A172 (cell line): ENCODE data around the gene AMER2. TPM values are rescaled to one million over a fixed set of nuclear protein-coding genes. Genes with fewer than 3 reads are reported as not detected.
"Not testable (repeated sequence)": the region's sequence is repeated elsewhere in the genome, so short reads cannot be mapped to it uniquely, and the experiment has no call there.

Source experiments
- DNase-seq: peaks from one replicate; pipeline ENCODE4 v3.0.0-alpha.2; 2015; ENCODE audit warnings: low spot score
- total RNA-seq: library from RNA; depleted of rRNA; stranded (reverse); fragments of >200 nt; shearing (Covaris generic); gene quantifications from 2 replicates; pipeline ENCODE4 v1.2.3, GENCODE V29; 2014

Gene AMER2
- total RNA-seq, 1 experiment from 2014 or later, result not detected

DNA sequence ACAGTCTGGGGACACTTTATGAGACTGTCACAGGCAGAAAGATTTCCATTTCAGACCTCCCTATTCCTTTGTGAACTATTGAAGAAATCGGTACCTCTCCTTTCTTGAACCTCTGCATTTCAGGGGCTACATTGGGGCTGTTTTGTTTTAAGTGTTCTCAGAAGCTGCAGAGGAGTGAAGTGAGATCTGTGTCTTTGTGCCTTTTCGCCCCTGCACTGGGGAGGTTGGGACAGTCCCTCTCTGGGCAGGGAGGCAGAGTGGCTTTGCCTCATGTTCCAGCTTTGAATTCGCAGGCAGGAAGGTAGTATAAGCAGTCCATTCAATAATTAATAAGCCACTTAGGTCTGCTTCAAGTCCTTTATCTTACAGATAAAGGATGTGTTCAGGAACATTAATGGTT is 9.5 kb upstream of the AMER2 start:
- DNase-seq, result no peak

DNA sequence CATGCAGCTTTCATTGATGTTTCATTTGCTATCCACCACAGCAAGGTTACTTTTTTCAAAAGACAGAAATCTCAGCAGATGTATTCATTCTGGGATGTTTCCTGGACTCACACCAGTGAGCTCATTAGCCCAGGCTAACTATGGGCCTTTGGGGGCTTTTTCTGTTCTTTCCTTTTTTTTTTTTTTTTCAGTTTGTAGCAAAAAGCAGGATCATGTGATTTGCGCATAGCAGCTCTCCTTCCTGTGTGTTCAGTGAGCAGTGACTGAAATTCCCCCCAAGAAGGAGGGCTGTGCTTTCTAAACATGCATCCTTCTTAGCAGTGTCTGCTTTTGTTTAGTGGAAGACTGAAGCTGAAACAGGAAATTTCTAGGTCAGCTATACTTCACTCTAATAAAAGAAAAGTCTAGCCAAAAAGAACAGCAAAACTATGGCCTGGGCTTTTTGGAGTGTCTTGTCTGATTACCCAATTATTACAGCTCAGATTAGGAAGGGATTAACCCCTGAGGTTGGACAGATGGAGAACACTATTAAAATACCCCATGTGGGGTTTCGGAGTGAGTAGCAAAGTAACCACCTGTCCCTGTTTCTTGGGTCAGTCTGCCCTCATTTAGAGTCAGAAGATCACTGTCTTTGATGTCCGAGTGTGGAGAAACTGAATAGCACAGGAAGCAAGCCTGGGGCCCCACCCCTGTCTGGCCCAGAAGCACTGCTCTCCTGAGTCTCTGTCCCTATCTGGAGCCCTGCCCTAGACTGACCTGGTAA is 8.9 kb upstream of the AMER2 start:
- no peak for DNase-seq

DNA sequence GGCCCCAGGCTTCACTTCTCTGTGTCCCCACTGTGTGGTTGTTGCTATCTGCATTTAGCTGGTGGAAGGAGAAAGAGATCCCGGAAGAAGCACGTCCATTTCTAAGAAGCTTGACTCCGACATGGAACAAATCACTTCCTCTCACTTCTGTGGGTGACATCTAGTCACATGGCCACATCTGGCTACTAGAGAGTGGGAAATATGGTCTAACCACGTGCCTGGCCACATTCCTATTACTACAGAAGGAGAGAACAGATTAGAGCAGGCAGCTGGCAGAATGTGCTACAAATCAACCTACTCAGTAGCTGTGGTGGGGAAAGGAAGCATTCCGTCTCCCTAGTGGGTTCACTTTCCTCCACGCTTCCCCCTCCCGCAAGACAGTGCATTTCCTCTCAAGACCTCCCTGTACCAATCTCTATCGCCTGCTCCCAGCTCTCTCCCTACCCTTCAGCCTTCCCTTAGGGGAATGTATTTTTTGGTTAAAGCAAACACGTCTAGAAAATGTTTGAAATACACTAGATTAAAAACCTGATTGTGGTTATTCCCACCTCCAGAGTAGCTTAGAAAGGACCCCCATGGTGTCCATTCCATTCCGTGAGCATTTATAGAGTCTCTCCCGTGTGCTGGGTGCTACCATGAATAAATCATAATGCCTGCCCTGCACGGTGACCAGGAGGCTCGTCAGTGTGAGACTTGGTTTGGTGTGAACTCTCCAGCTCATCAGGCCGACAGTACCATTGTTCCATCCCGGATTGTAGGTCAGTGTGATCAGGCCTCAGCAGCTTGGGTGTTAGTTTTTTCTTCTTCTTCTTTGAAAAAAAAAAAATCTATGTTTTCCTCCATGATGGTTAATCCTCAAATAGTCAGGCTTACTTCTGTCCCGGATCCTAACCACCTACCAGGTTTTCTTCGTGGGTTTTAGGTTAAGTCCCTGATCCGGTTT is 8.0 kb upstream of the AMER2 start:
- DNase-seq, result no peak

- DNase-seq, result no peak
These were observed 6.9 kb upstream of the AMER2 start for GRCh38 chr13:25179011-25179410.

- DNase-seq, result no peak
These were observed 6.0 kb upstream of the AMER2 start for GRCh38 chr13:25178070-25178469.

DNA sequence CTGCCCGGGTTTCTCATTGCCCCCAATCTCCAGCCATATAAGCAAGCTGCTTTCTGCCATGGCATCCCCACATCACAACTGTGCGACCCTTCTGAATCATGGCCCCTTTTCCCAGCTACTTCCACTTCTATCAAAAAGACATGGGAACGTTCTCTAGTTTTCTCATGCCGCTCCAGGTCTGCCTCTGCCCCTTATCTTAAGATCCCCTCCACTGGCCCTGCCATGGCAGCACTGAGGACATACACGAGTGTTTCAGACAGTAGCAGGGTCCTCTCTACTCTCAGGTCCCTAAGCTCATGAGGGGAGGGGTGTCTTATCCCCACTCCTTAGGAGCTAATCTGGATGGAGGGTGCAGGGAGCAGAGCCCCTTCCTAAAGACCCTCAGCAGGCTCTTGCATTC is 5.5 kb upstream of the AMER2 start:
- no peak for DNase-seq

DNA sequence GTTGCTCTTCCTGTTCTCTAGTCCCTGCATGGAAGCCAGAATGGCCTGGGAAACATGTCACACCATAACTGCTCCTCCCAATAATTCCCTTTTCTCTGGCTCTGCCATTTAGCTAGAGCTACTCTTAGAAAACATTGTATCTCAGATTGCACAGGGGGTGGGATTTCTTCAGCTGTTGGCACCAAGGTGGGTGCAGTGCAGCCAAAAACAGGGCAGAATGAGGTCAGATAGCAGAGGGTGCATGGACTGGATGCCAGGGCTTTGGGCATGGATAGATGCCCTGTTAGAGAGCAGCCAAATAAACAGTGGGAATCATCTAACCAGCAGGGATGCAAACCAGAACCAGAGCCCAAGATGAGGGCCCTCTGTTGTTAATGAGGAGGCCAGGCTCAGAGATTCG is 4.9 kb upstream of the AMER2 start:
- DNase-seq, result no peak

GRCh38 chr13:25175431-25175830 is 3.3 kb upstream of the AMER2 start:
- no peak for DNase-seq

DNA sequence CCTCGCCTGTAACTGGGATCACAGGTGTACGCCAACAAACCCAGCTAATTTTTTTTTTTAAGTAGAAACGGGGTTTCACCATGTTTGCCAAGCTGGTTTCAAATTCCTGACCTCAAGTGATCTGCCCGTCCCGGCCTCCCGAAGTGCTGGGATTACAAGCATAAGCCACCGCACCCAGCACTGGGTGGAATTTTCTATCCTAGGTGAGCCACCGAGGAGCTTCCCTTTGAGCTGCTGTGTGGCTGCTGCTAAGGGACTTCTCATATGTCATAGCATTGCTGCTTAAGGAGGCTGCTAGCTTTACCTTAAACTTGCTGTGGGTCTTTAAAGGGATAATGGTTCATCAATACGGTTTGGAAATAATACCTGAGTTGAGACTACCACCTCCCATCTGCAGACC is 2.9 kb upstream of the AMER2 start:
- DNase-seq, result no peak

DNA sequence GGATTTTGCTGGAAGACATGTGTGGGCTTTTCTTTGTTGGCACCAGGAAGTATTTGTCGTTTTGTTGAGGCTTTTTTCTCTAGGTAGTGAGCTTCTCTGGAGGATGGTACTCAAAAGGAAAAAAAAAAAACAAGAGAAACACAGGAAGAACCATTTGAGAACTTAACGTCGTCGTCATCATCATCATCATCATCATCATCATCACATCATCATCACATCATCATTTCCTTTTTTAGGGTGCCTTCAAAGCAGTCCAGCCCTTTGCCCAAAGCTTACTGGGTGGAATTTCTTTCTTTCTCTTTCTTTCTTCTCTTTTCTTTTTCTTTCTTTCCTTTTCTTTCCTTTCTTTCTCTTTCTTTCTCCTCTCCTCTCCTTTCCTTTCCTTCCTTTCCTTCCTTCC is 2.2 kb upstream of the AMER2 start:
- DNase-seq, result no peak

DNA sequence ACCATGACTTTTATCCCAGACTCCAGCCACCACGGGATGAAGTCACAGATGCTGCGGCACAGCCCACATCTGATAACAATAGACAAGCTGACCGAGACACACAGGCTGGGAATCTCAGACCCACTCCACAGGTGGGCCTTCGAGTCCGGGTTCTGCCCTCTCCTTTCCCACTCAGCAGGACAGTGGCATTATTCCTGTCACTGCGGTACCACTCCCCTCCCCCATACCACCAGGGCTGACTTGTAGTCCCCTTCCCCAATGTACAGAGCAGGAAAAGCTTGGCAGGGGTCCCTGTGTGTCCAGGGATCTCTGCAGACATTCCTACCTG is 179 bp upstream of the AMER2 start:
- DNase-seq, result no peak

DNA sequence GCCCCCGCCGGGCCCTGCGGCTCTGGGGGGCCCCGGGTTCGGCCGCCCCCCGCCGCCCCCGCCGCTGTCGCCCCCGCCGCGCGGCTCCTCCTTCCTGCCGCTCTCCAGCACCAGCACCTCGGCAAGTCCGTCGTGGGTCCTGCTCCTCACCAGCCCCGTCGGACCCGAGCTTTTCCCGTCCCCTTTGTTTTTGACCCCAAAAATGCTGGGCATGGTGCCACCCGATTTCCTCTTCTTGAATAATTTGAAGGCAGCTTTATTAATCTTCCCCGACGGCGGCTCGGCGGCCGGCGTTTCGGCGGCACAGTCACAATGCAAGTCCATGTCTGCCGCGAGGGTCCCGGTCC is 945 bp downstream of the AMER2 start:
- DNase-seq, result no peak

DNA sequence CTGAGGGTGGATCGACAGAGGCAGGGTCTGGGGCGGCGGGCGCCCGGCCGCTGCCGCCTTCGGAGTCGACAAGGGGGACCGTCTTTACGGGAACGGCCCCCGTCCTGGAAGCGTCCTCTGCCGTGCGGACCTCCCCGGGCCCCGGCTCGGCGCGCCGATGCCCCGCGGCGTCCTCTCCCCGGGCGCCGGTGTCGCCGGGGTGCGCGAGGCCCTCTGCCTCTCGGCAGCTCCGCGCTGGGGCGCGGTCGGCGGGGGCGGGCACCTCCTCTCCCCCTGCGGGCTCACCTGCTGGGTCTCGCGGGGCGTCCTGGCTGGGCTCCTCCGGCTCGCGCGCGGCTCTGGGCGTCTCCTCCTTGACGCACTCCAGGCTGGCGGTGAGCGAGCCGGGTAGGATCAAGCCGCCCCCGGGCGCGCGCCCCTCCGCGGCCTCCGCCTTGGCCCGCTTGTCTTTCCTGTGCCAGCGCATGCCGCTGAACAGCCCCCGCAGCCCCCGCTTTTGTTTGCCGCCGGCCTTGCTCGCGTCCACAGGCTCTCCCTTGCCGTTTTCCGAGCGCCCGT is 1.5 kb downstream of the AMER2 start:
- DNase-seq, result no peak

GRCh38 chr13:25169951-25170553 is 2.0 kb downstream of the AMER2 start:
- no peak for DNase-seq

DNA sequence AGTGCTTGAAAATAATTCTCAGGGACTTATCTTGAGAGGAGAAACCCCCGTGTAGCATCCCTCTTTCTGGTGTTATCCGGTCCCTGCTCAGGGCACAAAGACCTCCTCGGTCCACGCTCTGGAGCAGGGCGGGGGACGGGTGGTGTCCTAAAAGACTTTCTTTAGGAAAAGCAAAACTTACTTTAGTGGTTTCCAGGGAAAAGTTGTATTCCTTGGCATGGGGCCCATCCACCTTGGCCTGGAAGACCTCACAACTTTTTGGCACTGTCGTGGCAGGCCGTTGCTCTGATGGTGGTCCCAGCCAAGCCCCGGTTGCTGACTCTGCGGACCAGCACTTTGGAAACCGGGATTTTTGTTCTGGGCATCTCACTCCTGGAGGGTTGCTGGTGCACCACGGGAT is 2.7 kb downstream of the AMER2 start:
- DNase-seq, result no peak

- no peak for DNase-seq
These were observed 3.3 kb downstream of the AMER2 start for GRCh38 chr13:25168790-25169189.

- DNase-seq, result no peak
These were observed 4.5 kb downstream of the AMER2 start for GRCh38 chr13:25167382-25168174.

- no peak for DNase-seq
These were observed 5.8 kb downstream of the AMER2 start for GRCh38 chr13:25166306-25166705.

GRCh38 chr13:25165663-25166062 is 6.4 kb downstream of the AMER2 start:
- no peak for DNase-seq

GRCh38 chr13:25165163-25165562 is 6.9 kb downstream of the AMER2 start:
- not testable (repeated sequence) for DNase-seq

- DNase-seq, result no peak
These were observed 14.4 kb downstream of the AMER2 start for GRCh38 chr13:25157681-25158080.

- DNase-seq, result no peak
These were observed 18.4 kb downstream of the AMER2 start for GRCh38 chr13:25153736-25154135.
